HuH-7.5 (cell line): ENCODE measurements around the gene SPACA6.
"Not testable (repeated sequence)": the region's sequence is repeated elsewhere in the genome, so short reads cannot be mapped to it uniquely, and the experiment has no call there.

ENCODE experiments used
- DNase-seq: peaks from one replicate; pipeline ENCODE4 v3.0.0; 2011; ENCODE audit warnings: low spot score

Gene SPACA6

DNA sequence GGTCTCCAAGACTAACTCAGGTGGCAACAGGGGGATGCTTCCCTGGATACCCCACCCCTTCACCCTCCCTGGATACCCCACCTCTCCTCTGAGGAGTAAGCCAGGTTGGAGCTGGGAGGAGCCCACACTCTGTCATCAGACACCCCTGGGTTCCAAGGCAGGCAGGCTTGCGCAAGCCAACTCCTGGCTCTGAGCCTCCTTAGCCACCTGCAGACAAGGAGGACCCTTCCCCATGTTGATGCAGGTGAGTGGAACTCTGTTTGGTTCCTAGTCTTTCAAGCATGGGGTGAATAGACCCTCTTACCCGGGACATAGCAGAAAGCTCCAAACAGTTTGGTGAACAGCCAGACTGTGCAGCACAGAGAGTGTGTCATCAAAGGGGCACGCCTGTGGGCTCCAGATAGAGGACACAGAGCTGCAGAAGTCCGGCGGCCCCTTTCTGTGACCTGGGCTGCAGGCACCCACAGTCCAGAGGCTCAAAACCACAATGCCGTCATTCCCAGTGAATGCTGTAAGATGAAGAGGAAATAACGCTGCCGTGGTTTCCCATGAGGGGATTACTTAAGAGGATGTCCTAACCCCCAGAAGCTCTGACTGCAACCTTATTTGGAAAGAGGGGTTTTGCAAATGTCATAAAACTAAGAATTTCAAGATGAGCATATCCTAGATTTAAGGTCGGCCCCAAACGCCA is 42.8 kb downstream of the SPACA6 start:
- DNase-seq: no peak

GRCh38 chr19:51737389-51737788 is 44.3 kb downstream of the SPACA6 start:
- DNase-seq: no peak

DNA sequence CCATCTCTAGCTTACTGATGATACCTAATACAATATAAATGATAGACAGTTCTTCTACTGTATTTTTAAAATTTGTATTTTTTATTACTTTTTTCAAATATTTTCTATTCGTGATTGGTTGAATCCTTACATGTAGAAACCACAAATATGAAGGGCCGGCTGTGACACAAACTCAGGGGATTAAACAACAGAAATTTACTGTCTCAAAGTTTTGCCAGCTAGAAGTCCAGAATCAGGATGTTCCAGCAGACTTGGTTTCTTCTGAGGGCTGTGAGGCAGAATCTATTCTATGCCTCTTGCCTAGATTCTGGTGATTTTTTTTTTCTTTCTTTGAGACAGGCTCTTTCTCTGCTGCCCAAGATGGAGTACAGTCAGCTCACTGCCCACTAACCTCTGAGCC is 44.8 kb downstream of the SPACA6 start:
- DNase-seq: no peak

- DNase-seq: not testable (repeated sequence)
Measured at GRCh38 chr19:51738523-51738922, 45.4 kb downstream of the SPACA6 start.

GRCh38 chr19:51739466-51740213 is 46.5 kb downstream of the SPACA6 start:
- no peak for DNase-seq

DNA sequence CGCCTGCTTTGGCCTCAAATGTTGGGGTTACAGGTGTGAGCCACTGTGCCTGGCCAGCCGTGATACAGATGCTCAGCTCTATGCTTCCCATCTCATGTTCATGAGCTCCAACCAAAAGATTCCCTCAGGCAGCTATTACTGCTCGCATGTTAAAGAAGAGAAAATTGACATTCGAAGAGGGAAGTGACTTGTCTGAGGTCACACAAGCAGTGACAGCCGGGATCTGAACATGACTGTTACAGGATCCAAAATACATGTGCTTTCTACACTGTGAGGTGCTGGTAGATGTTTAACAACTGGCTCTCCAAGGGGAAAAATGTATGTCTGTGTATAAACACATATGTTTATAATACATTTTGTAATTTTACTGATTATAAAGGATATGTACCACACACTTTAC is 47.2 kb downstream of the SPACA6 start:
- DNase-seq: no peak

DNA sequence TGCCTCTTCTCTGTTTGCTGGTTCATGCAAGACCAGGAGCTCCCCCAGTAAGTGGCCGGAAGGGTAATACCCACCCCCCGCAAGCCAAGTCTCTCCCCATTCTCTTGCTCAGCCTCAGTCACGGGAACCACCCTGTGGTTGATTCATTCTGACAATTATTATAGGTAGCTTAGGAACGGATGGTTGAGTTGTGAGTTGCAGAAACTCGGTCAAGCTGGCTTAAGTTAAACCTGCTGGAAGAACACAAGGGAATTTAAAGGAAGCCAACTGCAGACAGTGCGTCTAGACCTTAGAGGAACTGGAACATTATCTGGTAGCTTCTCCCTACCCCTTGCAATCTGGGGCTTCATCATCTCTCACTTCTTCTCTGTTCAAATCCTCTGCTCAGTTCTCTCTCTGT is 49.7 kb downstream of the SPACA6 start:
- DNase-seq: no peak

DNA sequence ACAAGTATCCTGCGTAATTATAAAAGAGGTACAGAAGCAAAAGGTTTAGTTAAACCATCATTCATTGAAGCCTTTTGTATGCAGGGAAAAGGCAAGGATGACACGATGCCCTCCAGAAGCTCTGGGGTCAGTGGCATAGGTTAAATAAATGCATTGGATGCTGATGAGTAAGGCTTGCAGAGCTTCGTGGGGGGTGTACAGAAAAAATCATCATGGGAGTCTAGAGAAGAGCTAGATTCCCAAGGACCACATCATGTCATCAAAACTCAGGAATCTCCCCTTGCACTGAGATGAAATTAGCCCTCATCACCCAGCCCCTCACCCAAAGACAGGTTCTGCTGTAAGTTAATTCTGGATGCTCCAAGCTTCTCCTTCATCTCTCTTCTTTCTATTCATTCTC is 50.3 kb downstream of the SPACA6 start:
- DNase-seq: no peak

GRCh38 chr19:51746731-51747130 is 53.6 kb downstream of the SPACA6 start:
- no peak for DNase-seq

DNA sequence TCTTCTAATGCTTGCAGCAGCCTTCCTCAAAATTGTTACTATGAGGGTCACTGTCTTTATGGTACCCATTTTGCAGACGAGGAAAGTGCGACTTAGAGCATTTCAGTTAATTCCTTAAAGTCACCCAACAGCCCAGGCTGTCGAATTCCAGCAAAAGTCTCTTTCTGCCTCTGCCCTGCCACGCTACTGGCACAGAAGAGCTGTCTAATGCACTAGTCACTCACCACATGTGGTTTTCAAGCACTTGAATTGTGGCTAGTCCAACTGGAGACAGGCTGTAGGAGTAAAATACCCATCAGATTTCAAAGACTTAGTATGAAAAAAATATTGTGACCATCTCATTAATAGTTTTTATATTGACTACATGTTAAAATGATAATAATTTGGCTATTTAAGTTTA is 56.8 kb downstream of the SPACA6 start:
- DNase-seq: no peak

- DNase-seq: no peak
Measured at GRCh38 chr19:51750400-51751094, 57.4 kb downstream of the SPACA6 start.

DNA sequence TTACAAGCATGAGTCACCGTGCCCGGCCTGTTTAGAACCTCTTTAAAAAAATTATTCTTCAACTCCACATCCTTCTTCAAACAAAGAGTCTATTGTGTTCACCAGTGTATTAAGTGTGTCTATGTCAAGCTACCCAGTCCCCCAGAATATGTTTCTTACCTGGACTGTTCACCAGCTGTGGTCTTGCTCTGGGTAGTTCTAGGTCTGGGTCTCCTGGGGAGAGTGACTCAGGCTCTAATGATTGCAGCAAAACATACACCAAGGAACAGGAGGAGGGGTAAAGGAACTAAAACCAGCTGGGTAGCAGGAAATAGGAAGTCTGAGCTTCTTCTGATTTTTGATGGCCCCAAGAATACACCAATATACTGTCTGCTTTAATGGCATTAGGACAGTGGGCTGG is 58.5 kb downstream of the SPACA6 start, which contains the start of gene FPR1:
Gene FPR1 (minus strand): TSS at position 224 of the 400 bp plus-strand sequence. CDS start 4,884 bp downstream, outside the sequence.
- no peak for DNase-seq

- DNase-seq: no peak
Measured at GRCh38 chr19:51754109-51754508, 61.0 kb downstream of the SPACA6 start.

- no peak for DNase-seq
Measured at GRCh38 chr19:51754770-51755169, 61.6 kb downstream of the SPACA6 start.
